IPS-NIHi7 (cell line): ENCODE measurements around the gene SFT2D3.
A peak's percentile ranks its signal among the peaks of the same experiment; 100 is the strongest.

ENCODE experiments used
- DNase-seq: peaks from one replicate; pipeline ENCODE4 v3.0.0; 2012; ENCODE audit warnings: mixed read lengths; ENCODE audit errors: extremely low spot score

SFT2D3 gene

GRCh38 chr2:127664065-127664894, 37.0 kb upstream of the SFT2D3 start:
- peak; percentile 57 for DNase-seq

- no peak for DNase-seq
These were observed 36.4 kb upstream of the SFT2D3 start for GRCh38 chr2:127664895-127665225.

GRCh38 chr2:127665267-127665893, 35.9 kb upstream of the SFT2D3 start:
- DNase-seq = no peak

GRCh38 chr2:127669056-127669455, 32.2 kb upstream of the SFT2D3 start:
- DNase-seq = no peak

GRCh38 chr2:127670055-127670956, 31.0 kb upstream of the SFT2D3 start:
- DNase-seq = no peak

- DNase-seq = no peak
These were observed 30.4 kb upstream of the SFT2D3 start for GRCh38 chr2:127670957-127671290.

- DNase-seq = no peak
These were observed 29.6 kb upstream of the SFT2D3 start for GRCh38 chr2:127671557-127672302.

GRCh38 chr2:127672341-127673224, 28.7 kb upstream of the SFT2D3 start:
- DNase-seq = peak; percentile 5

GRCh38 chr2:127673291-127674069, 27.8 kb upstream of the SFT2D3 start:
- peak; percentile 10 for DNase-seq

GRCh38 chr2:127674241-127675209, 26.8 kb upstream of the SFT2D3 start:
- DNase-seq = peak; percentile 71

- peak; percentile 67 for DNase-seq
These were observed 25.7 kb upstream of the SFT2D3 start, which contains the start of gene LIMS2 for GRCh38 chr2:127675331-127676261. TSS of gene LIMS2 (minus strand) at chr2:127675530. CDS start at chr2:127675024, 506 bp downstream.

- peak; percentile 5 for DNase-seq
These were observed 24.4 kb upstream of the SFT2D3 start for GRCh38 chr2:127676906-127677305.

- peak; percentile 4 for DNase-seq
These were observed 22.8 kb upstream of the SFT2D3 start for GRCh38 chr2:127678531-127678930.

GRCh38 chr2:127678991-127679390, 22.3 kb upstream of the SFT2D3 start:
- peak; percentile 6 for DNase-seq

GRCh38 chr2:127679680-127680361, 21.5 kb upstream of the SFT2D3 start:
- DNase-seq = peak; percentile 9

- peak; percentile 10 for DNase-seq
These were observed 20.5 kb upstream of the SFT2D3 start for GRCh38 chr2:127680706-127681287.
